HG02571 (cell line): ENCODE measurements around the gene MPP3.
"Not testable (repeated sequence)": the region's sequence is repeated elsewhere in the genome, so short reads cannot be mapped to it uniquely, and the experiment has no call there.

Experiments
- ATAC-seq: cut with Tn5 transposase; IDR thresholded peaks from one replicate; pipeline ENCODE4 v1.9.1; 2021; ENCODE audit warnings: mild to moderate bottlenecking, moderate library complexity; ENCODE audit not compliant: unreplicated experiment

MPP3 gene

GRCh38 chr17:43860927-43861622 lies 28.1 kb upstream of the MPP3 start:
- no peak for ATAC-seq

- ATAC-seq, result no peak
Observed at GRCh38 chr17:43860077-43860725, 27.3 kb upstream of the MPP3 start.

- ATAC-seq, result no peak
Observed at GRCh38 chr17:43857957-43858600, 25.1 kb upstream of the MPP3 start.

GRCh38 chr17:43857141-43857540 lies 24.2 kb upstream of the MPP3 start:
- ATAC-seq, result no peak

GRCh38 chr17:43856141-43856540 lies 23.2 kb upstream of the MPP3 start:
- ATAC-seq, result no peak

GRCh38 chr17:43855061-43855460 lies 22.1 kb upstream of the MPP3 start:
- ATAC-seq, result no peak

GRCh38 chr17:43854498-43854897 lies 21.6 kb upstream of the MPP3 start:
- no peak for ATAC-seq

GRCh38 chr17:43853546-43853945 lies 20.6 kb upstream of the MPP3 start:
- ATAC-seq, result no peak

GRCh38 chr17:43852571-43852970 lies 19.6 kb upstream of the MPP3 start:
- no peak for ATAC-seq

- ATAC-seq, result no peak
Observed at GRCh38 chr17:43849116-43849515, 16.2 kb upstream of the MPP3 start.

GRCh38 chr17:43848601-43849000 lies 15.7 kb upstream of the MPP3 start:
- no peak for ATAC-seq

- ATAC-seq, result no peak
Observed at GRCh38 chr17:43846963-43847371, 14.0 kb upstream of the MPP3 start, which contains the start of gene CD300LG. Gene CD300LG (plus strand): TSS chr17:43847176. CDS start chr17:43847217, 41 bp downstream.

GRCh38 chr17:43846221-43846712 lies 13.3 kb upstream of the MPP3 start:
- ATAC-seq, result no peak

- no peak for ATAC-seq
Observed at GRCh38 chr17:43845766-43846165, 12.8 kb upstream of the MPP3 start.

GRCh38 chr17:43844241-43844640 lies 11.3 kb upstream of the MPP3 start:
- no peak for ATAC-seq

GRCh38 chr17:43842975-43843325 lies 10.0 kb upstream of the MPP3 start:
- ATAC-seq, result no peak

- ATAC-seq, result not testable (repeated sequence)
Observed at GRCh38 chr17:43842091-43842974, 9.4 kb upstream of the MPP3 start.

- no peak for ATAC-seq
Observed at GRCh38 chr17:43841282-43841681, 8.3 kb upstream of the MPP3 start.

GRCh38 chr17:43840814-43841213 lies 7.9 kb upstream of the MPP3 start:
- ATAC-seq, result no peak

GRCh38 chr17:43839670-43840108 lies 6.7 kb upstream of the MPP3 start:
- ATAC-seq, result no peak

- ATAC-seq, result no peak
Observed at GRCh38 chr17:43834106-43834505, 1.2 kb upstream of the MPP3 start.
